ENCODE measurements around the gene CEP19.
A peak's percentile ranks its signal among the peaks of the same experiment; 100 is the strongest.
"Not testable (repeated sequence)": the region's sequence is repeated elsewhere in the genome, so short reads cannot be mapped to it uniquely, and the experiment has no call there.

Gene CEP19

GRCh38 chr3:196711838-196712513, at the start of gene CEP19, which contains the start of gene PIGX:
TSS of gene CEP19 (minus strand) at chr3:196712250. CDS start at chr3:196708657, 3,593 bp downstream.
TSS of gene PIGX (plus strand) at chr3:196712377.
- DNase-seq (ENCODE audit: low read depth in 2 of 2), result peak; percentile 72 to 73

GRCh38 chr3:196757876-196758739, 46.1 kb upstream of the CEP19 start:
- DNase-seq (ENCODE audit: low read depth in 2 of 2), result no peak

- DNase-seq (ENCODE audit: low read depth in 2 of 2), result no peak
These were observed 44.7 kb upstream of the CEP19 start for GRCh38 chr3:196756732-196757131.

- DNase-seq (ENCODE audit: low read depth in 2 of 2), result no peak
These were observed 42.3 kb upstream of the CEP19 start for GRCh38 chr3:196754091-196754981.

GRCh38 chr3:196753201-196753600, 41.2 kb upstream of the CEP19 start:
- no peak for DNase-seq (ENCODE audit: low read depth in 2 of 2)

- DNase-seq (ENCODE audit: low read depth in 2 of 2), result no peak
These were observed 37.1 kb upstream of the CEP19 start for GRCh38 chr3:196749125-196749524.

GRCh38 chr3:196743569-196743968, 31.5 kb upstream of the CEP19 start:
- DNase-seq (ENCODE audit: low read depth in 2 of 2), result not testable (repeated sequence)

- no peak for DNase-seq (ENCODE audit: low read depth in 2 of 2)
These were observed 29.3 kb upstream of the CEP19 start for GRCh38 chr3:196741249-196741889.

GRCh38 chr3:196740481-196741248, 28.6 kb upstream of the CEP19 start:
- DNase-seq (ENCODE audit: low read depth in 2 of 2), result no peak

- DNase-seq (ENCODE audit: low read depth in 2 of 2), result peak; percentile 81 to 84
These were observed 27.8 kb upstream of the CEP19 start, which contains the start of gene PAK2 for GRCh38 chr3:196739671-196740480. TSS of gene PAK2 (plus strand) at chr3:196739857. CDS start at chr3:196782647, 42,790 bp downstream.

- DNase-seq (ENCODE audit: low read depth in 2 of 2), result no peak
These were observed 25.6 kb upstream of the CEP19 start for GRCh38 chr3:196737655-196738054.

- no peak for DNase-seq (ENCODE audit: low read depth in 2 of 2)
These were observed 24.8 kb upstream of the CEP19 start for GRCh38 chr3:196736670-196737374.

GRCh38 chr3:196735751-196736150, 23.7 kb upstream of the CEP19 start:
- no peak for DNase-seq (ENCODE audit: low read depth in 2 of 2)

GRCh38 chr3:196726788-196727675, 15.0 kb upstream of the CEP19 start:
- no peak for DNase-seq (ENCODE audit: low read depth in 2 of 2)

- no peak for DNase-seq (ENCODE audit: low read depth in 2 of 2)
These were observed 9.0 kb upstream of the CEP19 start for GRCh38 chr3:196721097-196721496.

- DNase-seq (ENCODE audit: low read depth in 2 of 2), result not testable (repeated sequence)
These were observed 5.1 kb upstream of the CEP19 start for GRCh38 chr3:196717162-196717561.

- peak; percentile 39 to 53 for DNase-seq (ENCODE audit: low read depth in 2 of 2)
These were observed 714 bp upstream of the CEP19 start for GRCh38 chr3:196712514-196713413.

Measured in stimulated activated CD4-positive, alpha-beta T cell treated with anti-CD3 and anti-CD28 coated beads, Interleukin-1b, Interleukin-23, amount 100 ng/mL, for 1 hour (primary cell).